Measurements from ENCODE around the gene NKX6-2.
"Not testable (repeated sequence)": the region's sequence is repeated elsewhere in the genome, so short reads cannot be mapped to it uniquely, and the experiment has no call there.

The NKX6-2 gene

DNA sequence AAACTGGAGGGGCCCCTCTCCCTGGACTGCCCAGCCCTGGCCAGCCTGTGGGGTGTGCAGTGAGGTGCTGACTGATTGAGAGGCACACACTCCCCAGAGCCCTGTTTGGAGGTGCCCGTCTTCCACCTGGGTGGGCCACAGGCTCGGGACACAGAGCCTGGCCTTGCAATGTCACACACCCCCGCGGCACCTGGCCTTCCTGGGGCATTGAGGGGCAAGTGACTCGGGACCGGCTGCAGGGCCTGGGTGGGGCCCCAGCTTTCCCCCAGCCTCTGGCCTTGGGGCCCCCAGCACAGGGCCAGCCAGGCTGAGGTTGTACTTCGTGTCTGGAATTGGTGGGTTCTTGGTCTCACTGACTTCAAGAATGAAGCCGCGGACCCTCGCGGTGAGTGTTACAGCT is 13.9 kb upstream of the NKX6-2 start:
- no peak for DNase-seq (ENCODE audit: low read depth in 2 of 3, low spot score in 1 of 3)

DNA sequence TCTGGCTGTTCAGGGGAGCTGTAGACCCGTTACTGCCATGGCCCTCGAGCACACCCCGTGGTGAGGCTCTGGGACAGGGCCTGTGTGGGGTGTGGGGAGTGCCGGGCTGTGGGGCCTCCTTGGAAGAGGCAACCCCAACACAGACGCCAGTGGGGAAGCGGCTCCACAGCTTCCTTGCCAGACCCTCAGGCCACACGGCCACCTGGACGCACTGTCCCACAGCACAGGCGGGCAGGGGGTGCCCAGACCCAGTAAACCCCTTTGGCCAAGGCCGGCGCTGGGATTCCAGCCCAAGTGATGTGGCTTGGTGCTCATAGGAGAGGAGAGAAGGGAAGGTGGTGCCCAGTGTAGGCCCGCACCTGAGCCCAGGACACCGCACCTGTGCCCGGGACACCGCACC is 12.9 kb upstream of the NKX6-2 start:
- no peak for DNase-seq (ENCODE audit: low read depth in 2 of 3, low spot score in 1 of 3)

DNA sequence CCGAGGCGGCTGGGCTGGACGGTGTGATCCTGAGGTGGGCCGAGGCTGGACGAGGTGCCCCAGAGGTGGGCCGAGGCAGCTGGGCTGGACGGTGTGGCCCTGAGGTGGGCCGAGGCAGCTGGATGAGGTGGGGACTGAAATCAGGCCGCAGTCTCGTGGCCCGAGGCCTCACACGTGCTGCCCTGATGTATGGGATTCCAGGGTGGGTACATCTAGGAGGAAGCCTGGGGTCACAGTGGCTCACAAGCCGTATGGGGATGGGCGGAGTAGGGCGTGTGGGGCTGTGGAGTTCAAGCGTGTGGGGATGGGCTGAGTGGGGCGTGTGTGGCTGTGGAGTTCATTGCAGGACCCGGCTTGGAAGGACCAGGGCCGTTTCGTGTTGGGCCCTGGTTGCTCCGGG is 12.5 kb upstream of the NKX6-2 start:
- DNase-seq (ENCODE audit: low read depth in 2 of 3, low spot score in 1 of 3): no peak

DNA sequence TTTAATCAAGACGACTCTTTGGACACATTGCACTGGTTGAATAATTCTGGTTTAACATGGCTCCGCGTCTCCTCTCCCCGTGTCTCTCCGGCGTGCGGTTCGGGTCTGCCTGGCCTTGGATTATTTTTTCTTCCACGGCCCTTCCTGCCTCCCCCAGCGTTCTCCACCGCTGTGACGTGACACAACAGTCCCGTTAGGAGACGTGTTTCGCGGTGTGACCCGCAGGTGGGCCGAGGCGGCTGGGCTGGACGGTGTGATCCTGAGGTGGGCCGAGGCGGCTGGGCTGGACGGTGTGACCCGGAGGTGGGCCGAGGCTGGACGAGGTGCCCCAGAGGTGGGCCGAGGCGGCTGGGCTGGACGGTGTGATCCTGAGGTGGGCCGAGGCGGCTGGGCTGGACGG is 12.0 kb upstream of the NKX6-2 start:
- not testable (repeated sequence) for DNase-seq (ENCODE audit: low read depth in 2 of 3, low spot score in 1 of 3)

DNA sequence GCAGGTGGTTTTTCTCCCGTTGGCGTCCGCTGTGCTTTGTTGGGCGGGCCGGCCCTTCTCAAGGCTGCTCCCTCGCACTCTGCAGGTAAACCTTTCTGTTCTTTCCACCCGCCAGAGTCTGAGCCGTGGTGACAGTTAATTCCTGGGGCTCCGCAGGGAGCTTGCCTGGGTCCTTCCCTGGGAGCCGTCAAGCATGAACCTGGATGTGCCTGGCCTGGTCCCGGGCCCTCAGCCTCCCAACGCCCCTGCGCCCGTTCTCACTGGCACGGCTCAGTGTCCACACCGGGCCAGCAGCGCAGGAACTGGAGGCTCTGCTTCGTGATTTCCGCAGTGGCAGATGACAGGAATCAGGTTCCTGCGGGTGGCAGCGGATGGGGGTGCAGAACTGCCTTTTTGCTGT is 10.9 kb upstream of the NKX6-2 start:
- DNase-seq (ENCODE audit: low read depth in 2 of 3, low spot score in 1 of 3): no peak

DNA sequence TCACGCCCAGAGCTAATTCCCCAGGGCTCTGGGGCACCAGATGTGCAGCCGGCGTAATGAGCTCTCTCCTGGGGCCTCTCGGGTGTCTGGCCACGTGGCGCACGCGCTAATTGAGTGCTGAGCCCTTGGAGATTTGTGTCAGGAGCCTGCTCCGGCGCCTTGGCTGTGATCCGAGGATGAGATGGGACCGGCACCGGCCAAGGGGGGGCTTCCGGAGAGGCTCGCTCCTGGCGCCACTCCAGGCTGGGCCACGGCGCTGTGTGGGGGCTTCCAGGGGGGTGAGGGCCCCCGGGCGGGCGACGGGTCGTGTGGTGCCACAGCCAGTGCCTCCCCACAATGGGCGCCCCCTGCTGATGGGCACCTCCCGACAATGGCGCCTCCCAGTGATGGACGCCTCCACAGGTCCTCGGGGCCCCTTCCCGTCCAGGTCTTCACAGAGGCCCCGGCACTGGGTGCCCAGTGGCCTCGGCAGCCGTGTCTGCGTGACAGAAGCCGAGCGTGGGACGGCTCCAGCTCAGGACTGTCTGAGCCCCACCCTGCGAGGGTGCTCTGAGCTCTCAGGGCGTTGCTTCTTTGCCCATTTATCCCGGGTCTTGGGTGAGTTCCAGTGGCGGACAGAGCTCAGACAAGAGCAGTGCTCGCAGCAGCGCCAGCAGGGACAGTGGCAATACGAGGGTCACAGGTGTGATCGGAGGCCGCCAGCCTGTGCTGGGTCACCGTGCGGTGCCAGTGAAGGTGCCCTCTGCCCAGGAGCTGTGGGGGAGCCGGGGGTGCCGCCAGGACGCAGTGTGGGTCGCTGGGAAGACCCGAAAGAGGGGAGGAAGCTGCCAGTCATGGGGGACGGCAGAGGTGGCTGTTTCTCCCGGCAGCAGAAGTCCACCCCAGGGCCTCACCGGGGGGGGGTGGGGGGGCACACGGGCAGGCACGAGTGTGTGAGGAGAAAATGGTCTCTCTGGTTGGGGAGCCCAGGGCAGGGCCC is 8.2 kb upstream of the NKX6-2 start:
- DNase-seq (ENCODE audit: low read depth in 2 of 3, low spot score in 1 of 3): no peak

DNA sequence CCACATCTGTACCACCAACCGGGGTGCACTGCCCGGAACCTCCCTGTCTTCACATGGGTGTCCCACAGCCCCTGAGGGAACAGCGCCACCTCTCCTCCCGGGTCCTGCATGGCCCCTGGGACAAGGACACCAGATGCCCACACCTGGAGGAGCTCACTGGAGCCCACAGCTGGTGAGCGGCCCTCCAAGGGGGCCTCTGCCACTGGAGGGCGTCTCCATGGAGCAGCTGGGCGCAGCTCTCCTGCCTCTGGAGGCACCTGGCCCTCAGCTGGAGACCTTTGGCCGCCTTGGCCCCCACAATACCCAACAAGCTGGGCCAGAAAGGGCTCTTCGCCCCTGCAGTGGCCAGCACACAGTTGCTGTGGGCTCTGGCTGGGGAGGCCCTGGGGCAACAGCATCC is 7.3 kb upstream of the NKX6-2 start:
- no peak for DNase-seq (ENCODE audit: low read depth in 2 of 3, low spot score in 1 of 3)

DNA sequence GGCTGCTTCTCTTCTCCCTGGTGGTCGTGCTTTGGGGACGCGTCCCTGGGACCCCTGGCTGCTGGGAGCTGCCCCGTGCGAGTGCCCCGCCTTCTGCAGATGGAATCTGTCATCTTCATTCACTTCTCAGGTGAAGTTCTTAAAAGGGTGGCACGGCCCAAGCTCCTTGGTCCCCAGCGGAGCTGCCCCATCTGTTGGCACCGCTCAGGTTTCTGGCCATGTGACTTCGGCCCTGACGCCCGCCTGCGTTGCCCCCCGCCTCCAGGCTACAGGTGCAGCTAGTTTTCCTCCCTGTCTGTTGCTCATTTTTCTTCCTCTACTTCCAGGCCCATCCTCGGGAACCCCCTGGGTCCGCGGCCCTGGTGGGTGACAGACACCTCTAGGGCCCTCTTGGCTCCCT is 6.8 kb upstream of the NKX6-2 start:
- no peak for DNase-seq (ENCODE audit: low read depth in 2 of 3, low spot score in 1 of 3)

DNA sequence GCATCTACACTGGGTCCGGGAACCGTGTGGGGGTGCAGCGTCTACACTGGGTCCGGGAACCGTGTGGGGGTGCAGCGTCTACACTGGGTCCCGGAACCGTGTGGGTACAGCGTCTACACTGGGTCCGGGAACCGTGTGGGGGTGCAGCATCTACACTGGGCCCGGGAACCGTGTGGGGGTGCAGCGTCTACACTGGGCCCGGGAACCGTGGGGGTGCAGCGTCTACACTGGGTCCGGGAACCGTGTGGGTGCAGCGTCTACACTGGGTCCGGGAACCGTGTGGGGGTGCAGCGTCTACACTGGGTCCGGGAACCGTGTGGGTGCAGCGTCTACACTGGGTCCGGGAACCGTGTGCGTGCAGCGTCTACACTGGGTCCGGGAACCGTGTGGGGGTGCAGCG is 6.2 kb upstream of the NKX6-2 start:
- DNase-seq (ENCODE audit: low read depth in 2 of 3, low spot score in 1 of 3): not testable (repeated sequence)

DNA sequence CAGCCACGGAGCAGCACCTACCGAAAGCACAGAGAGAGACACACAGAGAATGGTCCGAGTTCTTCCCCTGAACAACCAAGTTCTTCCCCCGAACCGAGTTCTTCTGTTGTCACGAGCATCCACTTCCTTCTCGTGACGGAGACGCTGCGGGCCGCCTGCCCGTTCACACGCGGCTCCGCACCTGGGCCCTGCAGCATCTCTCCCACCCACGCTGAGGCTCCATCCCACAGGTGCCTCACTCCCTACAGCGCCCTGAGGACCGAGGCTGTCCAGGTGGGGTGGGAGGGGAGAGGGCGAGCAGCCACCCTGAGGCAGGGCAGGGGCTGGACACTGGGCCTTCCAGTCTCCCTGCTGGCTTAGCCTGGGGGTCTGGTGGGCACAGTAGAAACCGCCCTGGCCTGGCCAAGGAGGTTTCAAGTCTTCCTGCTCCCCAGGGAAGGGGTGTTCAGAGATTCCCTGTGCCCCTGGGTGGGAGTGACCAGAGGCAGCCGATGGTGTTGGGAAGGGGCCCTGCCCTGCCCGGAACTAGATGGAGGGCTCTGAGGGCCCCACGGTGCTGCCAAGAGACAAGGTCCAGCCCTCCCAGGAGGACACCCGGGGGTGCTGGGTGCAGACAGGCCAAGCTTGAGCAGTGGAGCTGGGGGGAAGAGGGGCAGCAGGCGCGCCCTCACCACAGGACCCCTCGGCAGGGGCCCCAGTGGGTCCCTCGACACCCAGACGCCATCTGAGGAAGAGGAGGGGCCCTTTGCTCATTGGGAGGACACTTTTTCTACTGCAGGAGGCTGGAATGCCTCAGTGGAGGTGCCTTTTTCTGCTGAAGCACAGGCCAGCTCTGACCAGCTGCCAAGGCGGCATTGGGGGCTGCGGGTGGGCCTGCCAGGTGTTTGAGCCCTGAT is 5.2 kb upstream of the NKX6-2 start:
- no peak for DNase-seq (ENCODE audit: low read depth in 2 of 3, low spot score in 1 of 3)

DNA sequence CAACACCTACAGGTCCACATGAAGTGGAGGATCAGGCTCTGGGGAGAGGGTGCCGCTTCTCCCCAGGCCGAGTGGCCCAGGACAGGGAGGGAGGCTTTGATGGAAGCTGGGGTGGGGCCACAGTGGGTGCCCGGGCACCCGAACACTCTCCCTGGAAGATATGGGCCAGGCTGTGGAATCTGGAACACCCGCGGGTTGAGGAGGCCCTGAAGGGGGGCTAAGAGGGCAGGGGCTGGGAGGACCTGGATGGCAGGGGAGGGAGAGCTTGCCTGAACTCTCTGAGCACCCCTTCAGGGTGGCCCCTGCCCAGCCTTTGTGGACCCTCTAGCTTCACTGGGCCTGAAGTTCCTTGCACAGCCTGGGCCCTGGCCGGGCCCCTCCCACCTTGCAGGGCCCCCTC is 4.5 kb upstream of the NKX6-2 start:
- DNase-seq (ENCODE audit: low read depth in 2 of 3, low spot score in 1 of 3): no peak

DNA sequence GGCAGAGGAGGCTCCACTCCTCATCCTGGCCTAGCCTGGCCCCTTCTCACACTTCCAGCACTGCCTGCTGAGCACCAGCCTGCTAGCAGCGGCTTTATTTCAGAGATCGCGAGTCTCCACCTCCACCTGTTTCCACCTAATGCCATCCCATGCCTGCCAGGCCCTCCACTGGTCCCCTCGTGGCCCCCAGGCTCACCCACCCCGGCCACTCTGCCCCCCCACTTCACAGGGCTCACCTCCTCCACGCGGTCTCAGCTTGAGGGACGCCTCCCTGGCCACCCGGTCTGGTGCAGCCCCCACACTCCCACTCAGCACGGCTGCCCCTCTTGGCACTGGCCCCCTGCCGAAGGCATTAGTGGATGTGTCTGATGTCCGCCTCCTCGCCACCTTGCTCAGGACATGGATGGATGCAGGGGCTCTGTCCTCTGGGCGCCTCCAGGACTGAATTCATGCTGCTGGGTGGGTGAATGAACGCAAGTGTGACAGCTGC is 3.8 kb upstream of the NKX6-2 start:
- DNase-seq (ENCODE audit: low read depth in 2 of 3, low spot score in 1 of 3): no peak

DNA sequence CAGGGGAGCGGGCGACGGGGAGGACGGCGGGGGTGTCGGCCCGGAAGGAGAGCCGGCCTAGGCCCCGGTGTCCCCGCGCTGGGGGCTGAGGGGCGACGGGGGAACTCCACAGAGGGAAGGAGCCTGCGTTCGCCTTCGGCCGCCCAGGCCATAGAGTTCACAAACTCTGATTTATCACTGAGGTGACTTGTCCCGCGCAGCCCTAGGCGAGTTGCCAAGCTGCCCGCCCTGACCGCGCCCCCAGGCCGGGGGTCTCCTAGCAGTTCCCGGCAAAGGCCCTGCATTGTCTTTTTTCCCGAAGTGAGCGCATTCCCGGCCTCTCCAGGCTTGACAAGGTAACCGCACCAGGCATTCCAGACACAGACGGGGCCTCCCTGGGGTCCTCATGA is 2.9 kb upstream of the NKX6-2 start:
- DNase-seq (ENCODE audit: low read depth in 2 of 3, low spot score in 1 of 3): no peak

DNA sequence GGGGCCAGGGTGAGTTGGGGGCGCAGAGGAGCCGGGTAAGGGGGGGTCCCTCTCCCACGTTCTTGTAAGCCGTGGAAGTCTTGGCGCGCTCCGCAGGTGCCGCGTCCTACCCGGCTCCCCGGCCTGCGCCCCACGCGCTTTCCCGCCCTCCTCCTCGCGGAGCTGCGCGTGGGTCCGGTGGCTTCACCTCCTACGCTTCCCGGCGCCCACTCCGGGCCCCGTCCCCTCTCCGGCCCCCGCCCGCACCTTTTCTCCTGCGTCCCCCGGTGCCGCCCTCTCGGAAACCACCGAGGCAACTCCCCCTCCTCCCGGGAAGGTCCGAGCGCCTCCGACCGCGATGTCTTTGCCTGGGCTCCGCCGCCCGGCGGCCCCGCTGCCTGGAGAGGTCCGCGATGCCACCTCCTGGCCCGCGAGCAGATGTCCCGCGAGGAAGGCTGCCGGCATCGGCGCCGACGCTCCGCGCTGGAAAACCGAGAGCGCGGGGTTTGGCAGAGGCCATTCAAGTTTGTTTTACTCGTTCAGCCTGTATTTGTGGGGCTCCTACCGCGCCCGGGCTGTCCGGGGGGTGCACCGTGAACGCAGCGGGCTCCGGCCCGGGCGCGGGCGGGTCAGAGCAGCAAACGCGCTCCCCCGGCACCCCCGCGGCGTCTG is 2.4 kb upstream of the NKX6-2 start:
- no peak for DNase-seq (ENCODE audit: low read depth in 2 of 3, low spot score in 1 of 3)

DNA sequence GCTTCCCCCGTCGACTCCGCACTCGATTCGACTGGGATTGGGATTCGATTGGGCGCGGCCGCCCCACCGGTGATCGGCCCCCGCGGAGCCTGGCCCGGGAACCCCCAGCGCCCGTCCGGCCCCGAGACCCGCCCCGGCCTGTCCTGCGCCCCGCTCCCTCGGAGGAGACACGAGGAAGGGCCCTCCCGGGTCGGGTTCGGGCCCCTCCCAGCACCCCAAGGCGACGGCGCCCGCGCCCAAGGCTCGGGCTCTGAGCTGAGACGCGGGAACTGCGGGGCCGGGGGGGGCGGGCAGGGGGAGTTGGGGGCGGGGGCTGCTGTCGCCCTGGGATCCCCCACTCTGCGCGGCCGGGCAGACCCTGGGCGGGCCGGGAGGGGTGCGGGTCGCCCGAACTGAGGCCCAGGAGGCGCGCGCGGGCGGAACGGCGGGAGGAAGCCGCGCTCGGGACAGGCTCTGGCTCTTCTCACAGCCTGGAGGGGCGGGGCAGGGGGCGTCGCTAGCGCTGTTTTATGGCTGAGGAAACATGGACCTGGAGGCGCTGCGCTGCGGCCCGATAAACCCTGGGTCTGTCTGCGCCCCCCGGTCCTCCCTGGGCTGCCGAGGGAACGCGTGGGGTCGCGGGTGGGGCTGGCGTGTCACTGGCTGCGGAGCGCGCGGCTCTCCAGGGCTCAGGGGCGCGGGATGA is 1.7 kb upstream of the NKX6-2 start:
- no peak for DNase-seq (ENCODE audit: low read depth in 2 of 3, low spot score in 1 of 3)

DNA sequence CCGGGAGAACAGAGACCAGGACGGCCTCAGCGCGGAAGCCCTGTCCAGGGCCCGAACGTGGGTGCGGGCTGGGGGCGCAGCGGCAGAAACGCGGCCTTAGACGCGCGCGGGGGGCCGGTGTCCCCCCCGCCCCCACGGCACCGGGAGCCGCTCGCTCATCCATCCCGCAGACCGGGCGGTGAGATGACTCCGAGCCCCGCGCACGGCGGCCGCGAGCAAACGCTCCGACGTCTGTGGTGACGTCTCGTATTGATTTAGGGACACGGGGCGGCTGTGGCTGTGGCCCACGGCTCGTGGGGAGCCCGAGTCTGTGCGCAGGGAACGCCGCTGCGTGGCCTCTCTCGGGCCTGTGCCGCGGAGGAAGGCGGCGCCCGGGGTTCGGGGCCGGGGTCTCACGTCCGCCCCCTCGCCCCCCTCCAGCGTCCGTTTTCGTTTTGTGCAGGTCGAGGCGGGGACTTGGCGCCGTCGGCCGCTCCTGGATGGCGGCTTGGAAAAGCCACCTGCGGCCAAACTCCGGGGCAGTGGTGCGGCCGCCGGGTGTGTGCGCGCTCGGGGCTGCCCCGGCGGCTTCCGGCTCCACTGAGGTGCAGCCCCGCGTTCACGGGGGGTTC is 1.0 kb upstream of the NKX6-2 start:
- DNase-seq (ENCODE audit: low read depth in 2 of 3, low spot score in 1 of 3): no peak

DNA sequence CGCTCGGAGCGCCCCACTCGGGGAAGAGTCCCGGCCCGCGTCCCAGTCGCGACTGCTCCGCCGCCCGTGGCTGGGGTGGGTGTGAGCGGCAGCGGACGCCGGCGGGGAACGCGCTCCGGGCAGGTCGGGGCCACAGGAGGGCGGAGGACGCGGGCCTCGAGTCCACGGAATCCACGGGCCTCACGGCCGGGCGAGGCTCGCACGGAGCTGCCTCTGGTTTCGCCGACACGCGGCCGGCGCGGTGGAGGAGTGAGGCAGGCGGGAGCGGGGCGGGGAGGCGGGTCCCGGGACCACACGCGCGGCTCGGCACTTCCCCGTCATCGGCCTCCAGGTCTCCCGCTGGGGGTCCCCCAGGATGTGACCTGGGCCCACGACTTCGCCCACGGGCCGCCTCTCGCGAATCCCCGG is 533 bp upstream of the NKX6-2 start:
- no peak for DNase-seq (ENCODE audit: low read depth in 2 of 3, low spot score in 1 of 3)

DNA sequence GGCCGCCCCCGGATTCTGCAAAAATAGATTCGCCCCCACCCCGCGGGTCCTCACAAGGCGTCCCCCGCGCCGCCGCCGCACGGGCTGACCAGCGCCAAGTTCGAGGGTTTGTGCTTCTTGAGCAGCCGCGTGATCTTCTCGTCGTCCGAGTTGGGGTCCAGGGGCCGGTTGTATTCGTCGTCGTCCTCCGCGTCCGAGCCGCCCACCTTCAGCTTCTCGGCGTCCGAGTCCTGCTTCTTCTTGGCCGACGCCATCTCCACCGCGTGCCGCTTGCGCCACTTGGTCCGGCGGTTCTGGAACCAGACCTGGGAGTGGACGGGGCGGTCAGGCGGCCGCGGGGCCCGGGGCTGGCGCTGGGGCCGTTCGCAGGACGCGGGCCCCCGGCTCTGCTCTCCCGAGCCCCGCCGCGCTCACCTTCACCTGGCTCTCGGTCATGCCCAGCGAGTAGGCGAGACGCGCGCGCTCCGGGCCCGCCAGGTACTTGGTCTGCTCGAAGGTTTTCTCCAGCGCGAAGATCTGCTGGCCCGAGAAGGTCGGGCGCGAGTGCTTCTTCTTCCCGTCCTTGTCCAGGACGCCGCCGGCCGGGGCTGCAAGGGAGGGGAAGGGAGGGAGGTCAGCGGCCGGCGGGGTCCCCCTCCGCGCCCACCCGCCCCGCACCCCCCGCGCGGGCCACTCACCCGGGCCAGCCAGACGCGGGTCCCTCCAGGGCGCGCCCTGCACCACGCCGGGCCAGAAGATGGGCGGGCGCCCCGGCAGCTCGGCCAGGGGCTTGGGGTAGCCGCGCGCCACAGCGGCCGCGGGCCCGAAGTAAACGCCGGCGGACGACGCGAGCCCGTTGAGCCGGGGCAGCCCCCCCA is 853 bp downstream of the NKX6-2 start:
- DNase-seq (ENCODE audit: low read depth in 2 of 3, low spot score in 1 of 3): no peak
